GM23338 (cell line): Measurements from ENCODE around the gene GPC5. TPM values are rescaled to one million over a fixed set of nuclear protein-coding genes. Genes with fewer than 3 reads are reported as not detected.

ENCODE experiments used
- ATAC-seq: fragments of 200-7000 bp; cut with Tn5 transposase; 3 replicates; pipeline ENCODE4 v1.9.1; 2020
- DNase-seq: peaks from one replicate; pipeline ENCODE4 v3.0.0-alpha.2; 2015; ENCODE audit warnings: low spot score
- H2AFZ ChIP-seq: fragments of 200-600 bp; sonication (generic); 2 replicates; pipeline ENCODE4 v1.8.0; 2016; ENCODE audit warnings: antibody characterized with exemption, mild to moderate bottlenecking, moderate library complexity
- H3F3A ChIP-seq: fragments of 200-600 bp; sonication (generic); replicated peaks from 2 replicates; pipeline ENCODE4 v1.8.0; 2017; ENCODE audit warnings: antibody characterized with exemption, mixed run types, low read depth
- H3K27ac ChIP-seq: fragments of 200-600 bp; sonication (generic); 2 replicates; pipeline ENCODE4 v1.6.1; 2016; ENCODE audit warnings: low read depth
- H3K27me3 ChIP-seq: fragments of 200-600 bp; sonication (generic); 2 replicates; pipeline ENCODE4 v1.8.0; 2016; ENCODE audit warnings: mild to moderate bottlenecking, mixed run types, moderate library complexity; ENCODE audit not compliant: insufficient read depth
- H3K36me3 ChIP-seq: fragments of 200-600 bp; sonication (generic); 2 replicates; pipeline ENCODE4 v1.8.0; 2016; ENCODE audit warnings: mild to moderate bottlenecking; ENCODE audit not compliant: insufficient read depth
- H3K4me1 ChIP-seq: fragments of 200-600 bp; sonication (generic); 2 replicates; pipeline ENCODE4 v1.8.0; 2016; ENCODE audit warnings: mild to moderate bottlenecking, moderate library complexity; ENCODE audit not compliant: insufficient read depth
- H3K4me2 ChIP-seq: fragments of 200-600 bp; sonication (generic); 2 replicates; pipeline ENCODE4 v1.7.1; 2017; ENCODE audit warnings: mixed run types
- H3K4me3 ChIP-seq: fragments of 200-600 bp; sonication (generic); 2 replicates; pipeline ENCODE4 v1.6.1; 2016; ENCODE audit warnings: mixed run types
- H3K79me2 ChIP-seq: fragments of 200-600 bp; sonication (generic); replicated peaks from 2 replicates; pipeline ENCODE4 v1.8.0; 2017; ENCODE audit warnings: mild to moderate bottlenecking; ENCODE audit not compliant: insufficient read depth
- H3K9me2 ChIP-seq: fragments of 200-600 bp; sonication (generic); 2 replicates; pipeline ENCODE4 v1.8.0; 2017; ENCODE audit not compliant: insufficient read depth
- H4K20me1 ChIP-seq: fragments of 200-600 bp; sonication (generic); replicated peaks from 2 replicates; pipeline ENCODE4 v1.8.0; 2017; ENCODE audit warnings: mild to moderate bottlenecking; ENCODE audit not compliant: insufficient read depth
- H3K27ac Mint-ChIP-seq: 2 replicates; pipeline ENCODE4 v1.8.0; 2020; ENCODE audit warnings: inconsistent platforms, mild to moderate bottlenecking, moderate library complexity, mixed read lengths
- H3K27me3 Mint-ChIP-seq: 3 replicates; pipeline ENCODE4 v1.8.0; 2022; ENCODE audit warnings: low read depth, mild to moderate bottlenecking, moderate library complexity, mixed read lengths, inconsistent platforms; ENCODE audit not compliant: insufficient read depth, poor library complexity
- H3K36me3 Mint-ChIP-seq: 3 replicates; pipeline ENCODE4 v1.8.0; 2021; ENCODE audit warnings: low read depth, mild to moderate bottlenecking, inconsistent platforms, moderate library complexity, mixed read lengths
- H3K4me1 Mint-ChIP-seq: 3 replicates; pipeline ENCODE4 v1.8.0; 2020; ENCODE audit warnings: mild to moderate bottlenecking, inconsistent platforms, mixed read lengths
- H3K4me3 Mint-ChIP-seq: 3 replicates; pipeline ENCODE4 v1.8.0; 2021; ENCODE audit warnings: moderate library complexity, mild to moderate bottlenecking, inconsistent platforms, mixed read lengths
- H3K9me3 Mint-ChIP-seq: 3 replicates; pipeline ENCODE4 v1.8.0; 2020; ENCODE audit warnings: moderate library complexity, mild to moderate bottlenecking, inconsistent platforms, mixed read lengths
- CREB1 ChIP-seq: fragments of 250-450 bp; sonication (Bioruptor Pico); IDR thresholded peaks from 2 replicates; pipeline ENCODE4 v1.5.0; 2020; ENCODE audit warnings: low read depth, mild to moderate bottlenecking, moderate library complexity
- CTCF ChIP-seq, 2 experiments: fragments of 200-600 bp in 1 of 2; sonication (generic) in 1 of 2; conservative IDR thresholded peaks; 2 replicates each; pipeline versions ENCODE4 v1.5.1 to v1.6.1; 2016 to 2017; ENCODE audit warnings: antibody characterized with exemption in 2 of 2, low read depth in 2 of 2, mild to moderate bottlenecking in 2 of 2, moderate library complexity in 1 of 2
- ETS1 ChIP-seq: IDR thresholded peaks from 2 replicates; pipeline ENCODE4 v1.6.1; 2016; ENCODE audit warnings: antibody characterized with exemption
- EZH2phosphoT487 ChIP-seq: fragments of 200-600 bp; sonication (generic); IDR thresholded peaks from one replicate; pipeline ENCODE4 v1.8.1; 2018; ENCODE audit warnings: antibody characterized with exemption; ENCODE audit not compliant: unreplicated experiment
- JUNB ChIP-seq: IDR thresholded peaks from one replicate; pipeline ENCODE4 v1.6.1; 2016; ENCODE audit warnings: antibody characterized with exemption; ENCODE audit not compliant: unreplicated experiment
- NANOG ChIP-seq: IDR thresholded peaks from 2 replicates; pipeline ENCODE4 v1.6.1; 2016; ENCODE audit warnings: antibody characterized with exemption, borderline replicate concordance
- POLR2AphosphoS5 ChIP-seq: IDR thresholded peaks from 2 replicates; pipeline ENCODE4 v1.6.1; 2016; ENCODE audit warnings: antibody characterized with exemption, low read depth
- REST ChIP-seq: IDR thresholded peaks from one replicate; pipeline ENCODE4 v1.6.1; 2018; ENCODE audit warnings: antibody characterized with exemption; ENCODE audit not compliant: unreplicated experiment
- STAT1 ChIP-seq: IDR thresholded peaks from one replicate; pipeline ENCODE4 v1.6.1; 2016; ENCODE audit warnings: antibody characterized with exemption; ENCODE audit not compliant: unreplicated experiment
- ZNF114 ChIP-seq: fragments of 250-450 bp; sonication (Bioruptor Pico); IDR thresholded peaks from 2 replicates; pipeline ENCODE4 v1.5.0; 2020; ENCODE audit warnings: mild to moderate bottlenecking, moderate library complexity
- ZNF462 ChIP-seq: fragments of 250-450 bp; sonication (Bioruptor Pico); IDR thresholded peaks from 2 replicates; pipeline ENCODE4 v1.5.0; 2020; ENCODE audit warnings: mild to moderate bottlenecking, moderate library complexity
- polyA plus RNA-seq: library from polyadenylated mRNA; unstranded; fragments of >200 nt; fragmentation: Nextera tagmentation; extraction: Ambion mirVana; gene quantifications from 2 replicates; pipeline ENCODE4 v1.2.1, GENCODE V29; 2016
- total RNA-seq: library from RNA; depleted of rRNA; stranded (reverse); fragments of >200 nt; shearing (Covaris generic); gene quantifications from 2 replicates; pipeline ENCODE4 v1.2.3, GENCODE V29; 2014

Gene GPC5
- total and polyA plus RNA-seq, 2 experiments from 2014 or later: 0.95 to 1.1 TPM

GRCh38 chr13:91764527-91764926 is 366.1 kb downstream of the GPC5 start:
- Mint-ChIP-seq H3K27me3 (no peaks in the 10 kb centered on the region), H3K27ac (no peak overlapping the region), H3K9me3 (no peaks in the 10 kb centered on the region), H3K36me3 (no peaks in the 10 kb centered on the region), H3K4me1 (peaks cover 17% of the 10 kb centered on the region), H3K4me3 (no peak overlapping the region)
- Histone ChIP-seq H2AFZ (no peak overlapping the region), H3K36me3 (no peaks in the 10 kb centered on the region; the same call in 1 of the 2 replicates), H4K20me1 (no peaks in the 10 kb centered on the region), H3K4me3 (no peak overlapping the region), H3K4me2 (no peak overlapping the region), H3K79me2 (no peaks in the 10 kb centered on the region), H3K9me2 (peaks cover 5% of the 10 kb centered on the region), H3K27me3 (no peaks in the 10 kb centered on the region), H3K27ac (no peak overlapping the region), H3K4me1 (no peaks in the 10 kb centered on the region; the same call in 1 of the 2 replicates), H3F3A (no peaks in the 10 kb centered on the region)
- ATAC-seq (no peak), DNase-seq (no peak)
- TF ChIP-seq REST: no peak
- TF ChIP-seq ZNF114 (CRISPR knock-in tag): no peak
- no peak for TF ChIP-seq STAT1
- no peak for TF ChIP-seq POLR2AphosphoS5
- no peak for TF ChIP-seq ETS1
- no peak for TF ChIP-seq NANOG
- no peak for TF ChIP-seq CREB1
- TF ChIP-seq ZNF462 (CRISPR knock-in tag): no peak
- no peak for TF ChIP-seq CTCF (conservative IDR thresholded peaks at IDR 0.05; ENCODE audit: low read depth in 2 of 2)
- TF ChIP-seq EZH2phosphoT487: no peak
- no peak for TF ChIP-seq JUNB
